ENCODE results near the gene MRPL24. TPM values are rescaled to one million over a fixed set of nuclear protein-coding genes. Genes with fewer than 3 reads are reported as not detected.

MRPL24 gene
- total RNA-seq, 2 donors from 2014 or later = 37.7 to 60.2 TPM

GRCh38 chr1:156726549-156727226, 14.2 kb downstream of the MRPL24 start:
- intact Hi-C loops (cut with DNase I, micrococcal nuclease) = loop anchor here (5.0 kb wide), 2 partner anchors 34 to 39 kb away; no protein-coding TSS in a partner anchor
- DNase-seq = peak; percentile 61 to 78
- ATAC-seq = peak; percentile 13

GRCh38 chr1:156725683-156726280, 15.1 kb downstream of the MRPL24 start:
- intact Hi-C loops (cut with DNase I, micrococcal nuclease) = loop anchor here (5.0 kb wide), 2 partner anchors 33 to 38 kb away; no protein-coding TSS in a partner anchor
- DNase-seq (peak; percentile 85 to 93), ATAC-seq (peak; percentile 64)

GRCh38 chr1:156721535-156721934, 19.4 kb downstream of the MRPL24 start:
- intact Hi-C loops (cut with DNase I, micrococcal nuclease) = no loop called here
- no peak for ATAC-seq
- DNase-seq = no peak

GRCh38 chr1:156721131-156721530, 19.8 kb downstream of the MRPL24 start:
- intact Hi-C loops (cut with DNase I, micrococcal nuclease) = no loop called here
- no peak for ATAC-seq

GRCh38 chr1:156717351-156717750, 23.5 kb downstream of the MRPL24 start:
- ATAC-seq = no peak
- DNase-seq = no peak
- intact Hi-C loops (cut with DNase I, micrococcal nuclease) = no loop called here

More at GRCh38 chr1:156721131-156721530, 19.8 kb downstream of the MRPL24 start:
- DNase-seq = no peak

GRCh38 chr1:156714830-156715229, 26.1 kb downstream of the MRPL24 start:
- intact Hi-C loops (cut with DNase I, micrococcal nuclease) = no loop called here
- ATAC-seq (no peak), DNase-seq (no peak)

- DNase-seq = no peak
- intact Hi-C loops (cut with DNase I, micrococcal nuclease) = no loop called here
- no peak for ATAC-seq
Observed at GRCh38 chr1:156712626-156713025, 28.3 kb downstream of the MRPL24 start.

GRCh38 chr1:156711011-156711817, 29.7 kb downstream of the MRPL24 start:
- ATAC-seq (no peak), DNase-seq (no peak)
- intact Hi-C loops (cut with DNase I, micrococcal nuclease) = no loop called here

GRCh38 chr1:156709757-156710489, 31.0 kb downstream of the MRPL24 start:
- intact Hi-C loops (cut with DNase I, micrococcal nuclease) = no loop called here
- DNase-seq = peak; percentile 67 to 69
- ATAC-seq = peak; percentile 89

GRCh38 chr1:156709031-156709430, 31.9 kb downstream of the MRPL24 start:
- no peak for DNase-seq
- intact Hi-C loops (cut with DNase I, micrococcal nuclease) = no loop called here
- ATAC-seq = no peak

GRCh38 chr1:156708218-156708661, 32.6 kb downstream of the MRPL24 start:
- DNase-seq (no peak), ATAC-seq (no peak)
- intact Hi-C loops (cut with DNase I, micrococcal nuclease) = no loop called here

- intact Hi-C loops (cut with DNase I, micrococcal nuclease) = no loop called here
- ATAC-seq (no peak), DNase-seq (no peak)
Observed at GRCh38 chr1:156707417-156708217, 33.3 kb downstream of the MRPL24 start.

GRCh38 chr1:156706657-156707416, 34.1 kb downstream of the MRPL24 start:
- ATAC-seq (peak; percentile 45), DNase-seq (peak; percentile 61 to 71)
- intact Hi-C loops (cut with DNase I, micrococcal nuclease) = no loop called here

- ATAC-seq = peak; percentile 43
- DNase-seq = peak in 1 of 2 donors; percentile 76
- intact Hi-C loops (cut with DNase I, micrococcal nuclease) = no loop called here
Observed at GRCh38 chr1:156705918-156706656, 34.8 kb downstream of the MRPL24 start.

- intact Hi-C loops (cut with DNase I, micrococcal nuclease) = no loop called here
- DNase-seq (peak in 1 of 2 donors; percentile 35), ATAC-seq (no peak)
Observed at GRCh38 chr1:156705321-156705917, 35.5 kb downstream of the MRPL24 start, which contains the start of gene CRABP2. TSS of gene CRABP2 (minus strand) at chr1:156705583. CDS start at chr1:156705446, 137 bp downstream.

GRCh38 chr1:156704930-156705320, 36.0 kb downstream of the MRPL24 start:
- peak; percentile 26 to 48 for DNase-seq
- intact Hi-C loops (cut with DNase I, micrococcal nuclease) = no loop called here
- no peak for ATAC-seq
